Measurements from ENCODE around the gene PPP1R2. TPM values are rescaled to one million over a fixed set of nuclear protein-coding genes. Genes with fewer than 3 reads are reported as not detected.

PPP1R2 gene
- total RNA-seq, 1 experiment from 2014 or later: 38.3 TPM

GRCh38 chr3:195570344-195570743, 27.2 kb upstream of the PPP1R2 start:
- no peak overlapping the region for H3K18ac ChIP-seq (ENCODE audit: insufficient read length, low read depth, low read length)
- H3K23me2 ChIP-seq (ENCODE audit: insufficient read length, low read depth, low read length, poor library complexity, severe bottlenecking): peaks cover 2% of the 10 kb centered on the region
- Mint-ChIP-seq H3K9me3 (peaks cover 4 to 5% of the 10 kb centered on the region in 2 experiments; a peak in 1 of 5 replicates), H3K4me3 (no peak overlapping the region), H3K27me3 (ENCODE audit: low read depth) (peaks cover 12% of the 10 kb centered on the region), H3K36me3 (ENCODE audit: insufficient read depth in 1 of 3, low read depth in 3 of 3) (0 out of 7 replicates have a peak, but pooled peaks cover 0 to 2% (median 0%) of the 10 kb centered on the region in 3 experiments), H3K4me1 (peaks cover 14% of the 10 kb centered on the region in 2 experiments), H3K27ac (no peak overlapping the region)
- no peak overlapping the region for H3K27ac ChIP-seq (ENCODE audit: insufficient read length, low read depth, low read length)
- H2BK120ac ChIP-seq (ENCODE audit: low read depth, low read length, poor library complexity, severe bottlenecking): no peak overlapping the region
- H3K4me2 ChIP-seq (ENCODE audit: insufficient read depth, insufficient read length, low read length): no peak overlapping the region
- H3T11ph ChIP-seq (ENCODE audit: low read length): no peak overlapping the region
- no peak for DNase-seq
- no peak overlapping the region for H2BK15ac ChIP-seq (ENCODE audit: low read depth, low read length)
- H2AK5ac ChIP-seq (ENCODE audit: insufficient read length, low read length): no peak overlapping the region
- no peaks in the 10 kb centered on the region for H3K79me1 ChIP-seq (ENCODE audit: insufficient read depth, low read depth, low read length, poor library complexity, severe bottlenecking)
- H2BK5ac ChIP-seq (ENCODE audit: insufficient read length, low read length): no peak overlapping the region
- no peaks in the 10 kb centered on the region for H3K9me3 ChIP-seq (ENCODE audit: control insufficient read depth, low read depth, low read length)
- no peaks in the 10 kb centered on the region for H4K20me1 ChIP-seq (ENCODE audit: control insufficient read depth, insufficient read depth, insufficient read length)
- no peak overlapping the region for H3K9ac ChIP-seq (ENCODE audit: extremely low read depth, insufficient read length, low read length)
- no peaks in the 10 kb centered on the region for H3K27me3 ChIP-seq (ENCODE audit: insufficient read depth, low read length)
- H4K91ac ChIP-seq (ENCODE audit: insufficient read length, low read depth, low read length): no peak overlapping the region
- H3K79me2 ChIP-seq (ENCODE audit: insufficient read depth, low read length): no peaks in the 10 kb centered on the region
- WGBS (ENCODE audit: extremely low coverage, insufficient read length, low lambda C conversion rate): no CpG with 5 or more reads among the region's 6 CpGs
- H3K4ac ChIP-seq (ENCODE audit: low read depth, low read length): no peak overlapping the region
- no peak for TF ChIP-seq CTCF (conservative IDR thresholded peaks at IDR 0.05)
- no peak overlapping the region for H2BK12ac ChIP-seq (ENCODE audit: insufficient read length, low read depth, low read length)
- no peak overlapping the region for H2BK20ac ChIP-seq (ENCODE audit: low read depth, low read length, poor library complexity, severe bottlenecking)
- H3K56ac ChIP-seq (ENCODE audit: insufficient read length, low read depth, low read length): no peak overlapping the region
- H3K23ac ChIP-seq (ENCODE audit: insufficient read length, low read depth, low read length): no peak overlapping the region
- H2AFZ ChIP-seq (ENCODE audit: low read length): no peak overlapping the region
- H3K14ac ChIP-seq (ENCODE audit: insufficient read depth, low read length): no peak overlapping the region
- no peak overlapping the region for H4K8ac ChIP-seq (replicated peaks; ENCODE audit: insufficient read length, low read depth, low read length)
- H3K4me1 ChIP-seq (ENCODE audit: insufficient read depth, low read length): no peaks in the 10 kb centered on the region; the same call in 1 of the 2 replicates
- H4K5ac ChIP-seq (ENCODE audit: insufficient read length, low read depth, low read length): no peak overlapping the region
